HK-2 (cell line): ENCODE results near the gene UPF1.
"Not testable (repeated sequence)": the region's sequence is repeated elsewhere in the genome, so short reads cannot be mapped to it uniquely, and the experiment has no call there.

ENCODE experiments used
- DNase-seq: peaks from one replicate; pipeline ENCODE4 v3.0.0-alpha.2; 2018; ENCODE audit not compliant: unreplicated experiment

The UPF1 gene

DNA sequence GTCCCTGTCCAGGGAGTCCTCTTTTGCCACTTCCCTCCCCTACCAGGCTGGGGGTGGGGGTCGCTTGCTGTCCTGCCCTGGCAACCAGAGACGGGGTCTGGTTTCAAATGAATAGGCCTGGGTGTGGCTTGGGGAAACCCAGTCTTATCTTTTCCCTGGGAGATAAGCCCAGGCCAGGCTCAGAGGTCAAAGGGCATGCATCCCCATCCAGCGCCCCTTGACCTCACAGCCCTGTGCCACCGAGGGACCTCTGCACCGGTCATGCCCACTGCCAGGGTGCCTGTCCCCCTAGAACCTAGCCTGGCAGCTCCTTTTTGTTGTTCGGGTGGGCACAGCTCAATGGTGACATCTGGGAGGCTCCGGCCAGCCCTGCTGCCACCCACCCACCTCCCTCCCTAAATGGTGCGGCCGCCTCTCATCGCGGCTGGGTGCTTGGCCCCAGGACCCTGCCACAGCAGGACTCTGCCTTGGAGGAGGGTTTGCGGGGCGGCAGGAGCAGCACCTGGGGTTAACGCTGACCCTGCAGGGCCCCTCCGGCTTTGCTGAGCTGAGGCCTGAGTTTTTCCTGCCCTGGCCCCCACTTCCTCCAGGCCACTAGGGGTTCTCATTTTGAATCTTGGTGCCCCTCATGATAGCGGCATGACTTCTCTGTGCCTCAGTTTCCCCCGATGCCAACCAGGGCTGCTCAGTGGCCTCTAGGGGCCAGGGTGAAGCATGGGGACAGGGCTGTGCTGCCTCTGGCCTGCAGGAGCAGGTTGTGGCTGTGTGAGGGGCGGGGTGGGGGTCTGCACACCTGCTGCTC lies 67.0 kb downstream of the UPF1 start:
- DNase-seq, result no peak

DNA sequence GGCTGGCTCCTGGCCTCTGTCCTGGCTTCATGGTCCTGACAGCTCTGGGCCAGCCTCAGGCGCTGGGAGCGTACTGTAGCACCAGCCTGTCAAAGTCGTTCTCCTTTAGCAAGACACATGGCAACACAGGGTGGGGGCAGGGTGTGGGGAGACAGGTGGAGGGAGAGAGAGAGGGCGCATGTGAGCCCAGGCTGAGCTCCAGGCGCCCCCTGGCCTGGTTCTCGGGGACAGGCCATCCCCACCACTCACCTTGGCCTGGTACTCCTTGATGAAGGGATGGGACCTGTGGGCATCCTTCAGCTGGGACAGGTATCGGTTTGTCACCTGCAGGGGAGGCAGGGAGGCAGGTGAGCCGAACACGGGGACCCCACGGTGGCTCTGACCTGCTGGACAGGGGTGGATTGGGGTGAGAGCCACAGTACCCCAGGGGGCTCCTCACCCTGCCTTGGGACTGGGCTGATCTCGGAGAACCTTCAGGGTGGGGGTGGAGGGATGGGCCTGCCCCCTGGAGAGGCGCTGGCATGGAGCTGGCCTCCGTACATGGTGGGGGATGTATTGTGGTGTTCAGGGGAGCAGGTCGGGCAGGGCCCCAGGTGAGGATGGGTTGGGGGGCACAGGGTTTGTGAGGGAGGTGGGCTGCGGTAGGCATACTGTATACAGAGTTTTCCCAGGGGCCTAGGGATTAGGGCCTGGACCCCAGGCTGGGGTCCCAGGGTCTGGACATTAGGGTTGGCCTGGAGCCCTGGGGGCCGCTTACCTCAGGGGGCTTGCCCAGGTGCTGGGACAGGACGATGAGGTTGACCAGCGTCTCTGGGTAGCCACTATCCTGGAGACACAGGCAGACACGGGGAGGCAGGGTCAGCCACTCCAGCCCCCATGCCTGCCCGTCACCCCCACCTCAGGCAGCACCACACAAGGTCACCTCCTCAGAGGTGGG lies 68.1 kb downstream of the UPF1 start:
- no peak for DNase-seq

DNA sequence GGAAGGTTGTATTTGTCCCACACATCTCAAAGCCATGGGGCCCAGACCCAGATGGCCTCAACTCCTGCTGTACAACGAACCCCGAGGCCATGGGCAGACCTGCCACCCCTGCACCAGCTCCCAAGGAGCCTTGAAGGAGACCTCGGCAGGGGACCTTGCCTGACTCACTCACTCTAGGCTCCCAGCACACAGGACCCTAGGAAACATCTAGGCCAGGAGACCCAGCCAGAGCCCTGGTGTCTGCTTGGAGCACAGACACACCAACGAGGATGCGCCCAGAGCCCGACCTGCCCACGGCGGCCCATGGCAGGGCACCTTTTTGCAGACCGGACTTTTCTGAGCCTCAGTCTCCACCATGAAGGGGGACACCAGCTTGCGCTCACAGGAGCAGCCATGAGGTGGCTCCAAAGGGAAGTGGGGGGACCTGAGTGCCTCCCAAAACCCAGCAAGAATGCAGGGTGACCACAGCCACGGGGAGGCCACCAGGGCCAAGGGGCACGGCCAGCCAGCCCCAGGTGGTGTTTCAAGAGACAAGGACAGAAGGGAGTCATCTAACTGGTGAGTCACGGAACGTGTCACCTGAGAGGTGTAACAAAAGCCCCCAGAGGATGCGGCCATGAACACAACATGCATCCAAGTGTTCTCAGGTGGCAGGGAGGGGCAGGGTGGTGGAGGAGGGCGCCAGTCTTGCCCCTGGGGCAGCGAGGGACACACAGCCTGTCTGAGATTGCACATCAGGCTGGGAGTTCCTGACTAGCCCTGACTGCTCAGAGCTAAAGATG lies 69.1 kb downstream of the UPF1 start:
- DNase-seq, result no peak

DNA sequence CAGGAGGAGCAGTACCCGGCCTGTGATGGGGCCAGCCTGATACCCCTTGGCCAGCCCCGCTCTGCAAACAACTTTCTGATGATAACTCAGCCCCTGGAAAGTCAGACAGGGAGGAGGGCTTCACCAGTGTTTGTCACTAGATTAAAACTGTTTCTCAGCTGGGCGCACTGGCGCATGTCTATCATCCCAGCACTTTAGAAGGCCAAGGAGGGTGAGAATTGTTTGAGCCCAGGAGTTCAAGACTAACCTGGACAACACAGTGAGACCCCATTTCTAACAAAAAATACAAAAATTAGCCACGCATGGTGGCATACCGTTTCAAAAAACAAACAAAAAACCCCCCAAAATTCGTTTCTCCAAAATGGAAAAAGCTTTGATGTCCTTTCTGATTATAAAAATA lies 69.7 kb downstream of the UPF1 start:
- no peak for DNase-seq

DNA sequence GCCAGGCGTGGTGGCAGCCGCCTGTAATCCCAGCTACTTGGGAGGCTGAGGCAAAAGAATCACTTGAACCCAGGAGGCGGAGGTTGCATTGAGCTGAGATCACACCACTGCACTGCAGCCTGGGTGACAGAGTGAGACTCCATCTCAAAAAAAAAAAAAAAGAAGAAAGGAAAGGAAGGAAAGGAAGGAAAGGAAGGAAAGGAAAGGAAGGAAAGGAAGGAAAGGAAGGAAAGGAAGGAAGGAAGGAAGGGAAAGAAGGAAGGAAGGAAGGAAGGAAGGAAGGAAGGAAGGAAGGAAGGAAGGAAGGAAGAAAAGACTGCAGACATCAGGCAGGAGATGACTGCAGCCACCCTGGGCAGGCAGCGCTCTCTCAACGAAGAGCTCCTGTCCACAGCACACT lies 70.8 kb downstream of the UPF1 start:
- DNase-seq, result not testable (repeated sequence)

DNA sequence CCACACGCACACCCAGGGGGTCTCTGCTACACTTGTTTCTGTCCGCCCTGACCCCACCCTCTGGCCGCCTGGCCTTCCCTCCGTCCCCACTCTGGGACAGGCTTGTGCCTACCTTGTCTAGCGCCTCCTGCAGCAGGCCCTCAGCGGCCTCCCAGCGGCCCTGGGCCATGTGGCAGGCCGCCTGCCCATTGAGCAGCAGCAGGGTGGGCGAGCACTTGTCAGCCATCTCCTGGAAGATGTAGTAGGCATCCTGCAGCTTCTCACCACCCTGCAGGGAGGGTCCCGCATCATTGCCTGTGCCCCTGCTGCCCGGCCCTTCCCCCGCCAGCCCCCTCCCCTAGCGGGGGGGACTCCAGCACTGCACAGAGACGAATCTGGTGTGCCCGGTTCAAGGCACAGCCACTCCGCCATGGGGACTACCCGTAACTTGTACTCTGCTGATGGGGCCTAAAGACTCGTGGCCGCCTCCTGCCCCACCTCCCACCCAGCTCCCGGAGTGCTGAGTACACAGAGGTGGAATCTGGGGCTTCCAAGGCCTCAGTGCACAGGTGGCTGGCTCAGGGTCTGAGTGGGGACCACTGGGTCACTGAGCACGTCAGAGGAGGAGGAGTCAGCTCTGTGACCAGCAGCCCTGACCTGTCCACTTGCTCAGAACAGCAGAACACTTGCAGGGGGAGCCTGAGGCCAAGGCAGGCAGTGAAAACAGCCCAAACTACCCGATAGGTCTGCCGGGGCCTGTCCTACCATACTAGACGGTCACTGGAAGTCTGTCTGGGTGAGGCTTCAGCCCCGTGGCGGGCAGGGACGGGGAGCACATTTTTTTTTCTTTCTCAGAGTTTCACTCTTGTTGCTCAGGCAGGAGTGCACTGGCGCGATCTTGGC lies 71.6 kb downstream of the UPF1 start:
- no peak for DNase-seq

DNA sequence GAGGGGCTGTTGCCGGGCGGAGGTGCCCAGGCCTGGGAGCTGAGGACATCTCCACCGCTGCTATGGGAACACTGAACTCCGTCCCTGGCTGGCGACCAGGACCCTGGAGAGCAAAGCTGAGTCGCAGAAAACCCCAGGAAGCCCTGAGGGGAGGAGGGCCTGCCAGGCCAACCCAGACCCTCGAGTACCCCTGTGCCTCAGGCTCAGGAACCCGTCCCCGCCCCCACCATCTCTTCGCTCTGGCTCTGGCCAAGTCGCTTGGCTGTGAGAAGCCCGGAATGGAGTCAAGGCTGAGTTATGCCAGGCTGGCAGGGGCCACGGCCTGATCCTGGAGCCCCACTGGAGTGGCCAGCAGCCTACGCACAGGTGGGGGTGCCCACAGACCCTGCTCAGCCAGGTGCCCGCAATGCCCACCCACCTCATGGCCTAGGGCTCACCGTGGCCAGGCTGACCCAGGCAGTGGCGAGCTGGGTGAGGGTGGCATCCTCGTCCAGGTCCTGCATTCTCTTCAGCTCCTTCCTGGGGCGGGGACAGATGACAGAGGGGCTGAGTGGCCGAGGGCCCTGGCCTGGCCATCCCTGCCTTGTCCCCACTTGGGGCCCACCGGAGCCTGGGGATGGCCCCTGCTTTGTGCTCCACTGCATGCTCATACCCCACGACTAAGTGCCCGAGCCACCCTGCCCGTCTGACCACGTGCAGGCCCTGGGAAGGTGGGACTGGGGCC lies 72.7 kb downstream of the UPF1 start:
- no peak for DNase-seq

DNA sequence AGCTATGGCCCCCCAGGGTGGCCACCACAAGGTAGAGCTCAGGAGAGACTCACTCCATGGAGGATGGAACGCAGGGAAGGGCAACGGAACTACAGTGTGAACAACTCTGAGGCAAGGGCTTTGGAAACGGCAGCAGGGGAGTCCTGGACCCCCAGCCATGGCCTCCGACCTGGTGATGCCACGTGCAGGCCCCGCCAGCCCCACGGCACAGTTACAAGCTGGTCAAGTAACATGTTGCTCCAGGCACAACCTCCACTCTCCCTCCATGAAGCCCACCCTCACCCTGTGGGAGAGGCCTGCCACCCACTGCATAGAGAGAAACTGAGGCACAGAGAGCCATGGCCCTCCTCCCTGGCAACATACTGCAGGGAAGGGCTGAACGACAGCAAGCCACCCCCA lies 73.3 kb downstream of the UPF1 start:
- no peak for DNase-seq

DNA sequence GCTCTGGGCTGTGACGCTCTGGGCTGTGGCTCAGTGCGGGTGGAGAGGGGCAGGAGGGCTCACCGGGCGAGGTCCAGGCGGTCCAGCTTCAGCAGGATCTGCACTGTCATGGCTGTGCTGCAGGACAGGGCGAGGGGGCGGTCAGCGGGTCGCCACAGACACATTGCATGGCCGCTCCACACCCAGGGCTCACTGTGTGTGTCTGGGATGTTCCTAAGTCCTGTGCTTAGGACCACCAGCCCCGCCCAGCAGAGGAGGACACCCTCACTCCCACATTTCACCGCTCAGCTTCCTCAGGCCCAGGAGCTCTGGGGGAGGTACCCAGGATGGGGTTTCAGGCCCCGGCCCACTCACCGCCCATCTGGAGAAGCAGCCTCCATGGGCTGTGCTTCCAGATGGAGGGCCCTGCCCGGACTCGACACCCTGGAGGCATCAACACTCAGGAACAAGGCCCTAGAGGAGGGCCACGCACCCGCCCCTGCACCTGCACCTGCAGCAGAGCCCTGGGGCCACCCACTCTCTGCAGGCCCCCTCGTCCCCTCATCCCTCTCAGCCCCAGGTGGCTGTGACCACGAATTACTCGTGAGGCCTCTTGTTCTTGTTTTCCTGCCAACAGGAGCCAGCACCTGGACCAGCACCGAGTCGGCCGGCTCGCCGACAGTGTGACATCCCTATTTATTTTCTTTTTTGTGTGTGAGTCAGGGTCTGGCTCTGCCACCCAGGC lies 73.9 kb downstream of the UPF1 start:
- no peak for DNase-seq

DNA sequence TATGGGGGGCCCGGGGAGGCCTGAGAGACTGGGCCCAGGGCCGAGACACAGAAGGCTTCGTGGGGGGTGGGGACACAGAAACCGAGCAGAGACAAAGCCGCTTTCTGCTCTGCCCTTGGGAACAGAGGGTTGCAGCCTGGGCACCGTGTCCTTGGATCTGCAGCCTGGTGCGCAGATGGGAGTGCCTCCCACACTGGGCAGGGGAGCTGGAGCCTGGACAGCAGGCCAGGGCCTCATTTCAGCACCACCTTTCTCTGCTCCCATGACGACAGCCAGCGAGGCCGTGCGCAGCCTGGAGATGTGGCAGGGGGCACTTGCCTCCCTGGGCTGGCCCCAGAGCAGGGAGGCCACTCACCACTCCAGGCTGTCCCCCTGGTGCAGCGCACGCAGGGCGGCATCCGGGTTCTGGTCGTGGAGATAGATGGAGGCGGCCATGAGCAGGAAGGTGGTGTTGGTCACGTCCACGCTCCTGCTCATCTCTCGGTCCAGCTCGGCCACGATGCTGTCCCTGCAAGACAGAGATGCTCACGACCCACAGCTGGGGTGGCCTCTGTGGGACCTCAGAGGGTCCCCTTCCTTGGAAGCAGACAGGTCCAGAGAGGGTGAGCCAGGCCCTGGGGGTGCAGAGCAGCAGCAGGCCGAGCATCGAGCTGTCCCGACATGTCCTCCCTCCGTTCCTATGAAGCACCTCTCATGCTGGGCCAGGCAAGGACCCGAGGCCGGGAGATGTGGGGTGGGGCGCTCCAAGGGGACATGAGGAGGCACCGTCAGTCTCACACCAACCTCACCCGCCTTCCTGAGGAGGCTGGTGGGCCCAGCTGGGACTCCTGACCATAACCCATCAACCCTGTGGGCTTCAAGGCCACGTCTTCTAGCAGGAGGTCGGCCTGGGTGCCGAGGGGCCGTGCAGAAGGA lies 75.1 kb downstream of the UPF1 start:
- DNase-seq, result no peak

DNA sequence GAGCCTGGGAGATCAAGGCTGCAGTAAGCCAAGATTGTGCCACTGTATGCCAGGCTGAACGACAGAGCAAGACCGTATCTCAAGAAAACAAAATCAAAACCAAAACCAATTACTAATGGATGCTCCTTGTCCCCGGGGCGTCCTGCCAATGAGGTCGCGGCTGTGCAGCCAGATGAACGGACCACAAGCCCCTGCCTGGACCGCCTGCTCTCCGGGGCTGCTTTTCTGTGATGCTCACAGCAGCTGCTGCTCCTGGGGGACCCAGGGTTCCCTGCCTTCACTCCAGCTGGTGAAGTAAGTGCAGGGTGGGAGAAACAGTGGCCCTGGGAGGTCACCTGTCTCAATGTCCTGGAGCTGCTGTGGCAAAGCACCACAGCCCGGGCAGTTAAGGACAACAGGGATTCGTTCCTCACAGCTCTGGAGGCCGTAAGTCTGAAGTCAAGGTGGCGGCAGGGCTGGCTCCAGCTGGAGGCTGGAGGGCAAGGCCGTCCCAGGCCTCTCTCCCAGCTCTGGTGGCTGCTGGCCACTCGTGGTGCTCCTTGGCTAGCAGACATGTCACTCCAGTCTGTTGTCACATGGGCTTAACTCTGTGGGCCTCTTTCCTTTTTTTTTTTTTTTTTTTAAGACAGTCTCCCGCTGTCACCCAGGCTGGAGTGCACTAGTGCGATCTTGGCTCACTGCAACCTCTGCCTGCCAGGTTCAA lies 77.3 kb downstream of the UPF1 start:
- no peak for DNase-seq

DNA sequence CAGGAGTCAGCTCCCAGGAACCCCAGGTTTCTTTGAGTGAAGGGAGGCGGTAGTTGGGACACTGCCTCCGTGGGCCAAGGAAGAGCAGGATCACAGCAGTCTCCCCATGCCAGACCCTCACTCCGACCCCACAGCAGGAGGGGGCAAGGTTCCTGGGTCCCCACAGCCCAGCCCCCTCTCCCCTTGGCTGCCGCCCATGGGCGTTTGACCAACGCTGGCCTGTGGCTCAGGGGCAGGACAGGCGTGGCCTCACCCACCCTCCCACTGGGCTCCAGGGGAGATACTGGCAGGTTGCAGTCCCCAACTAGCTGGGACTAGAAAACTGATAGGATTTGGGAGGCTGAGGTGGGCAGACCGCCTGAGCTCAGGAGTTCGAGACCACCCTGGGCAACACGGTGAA lies 78.3 kb downstream of the UPF1 start:
- DNase-seq, result no peak

DNA sequence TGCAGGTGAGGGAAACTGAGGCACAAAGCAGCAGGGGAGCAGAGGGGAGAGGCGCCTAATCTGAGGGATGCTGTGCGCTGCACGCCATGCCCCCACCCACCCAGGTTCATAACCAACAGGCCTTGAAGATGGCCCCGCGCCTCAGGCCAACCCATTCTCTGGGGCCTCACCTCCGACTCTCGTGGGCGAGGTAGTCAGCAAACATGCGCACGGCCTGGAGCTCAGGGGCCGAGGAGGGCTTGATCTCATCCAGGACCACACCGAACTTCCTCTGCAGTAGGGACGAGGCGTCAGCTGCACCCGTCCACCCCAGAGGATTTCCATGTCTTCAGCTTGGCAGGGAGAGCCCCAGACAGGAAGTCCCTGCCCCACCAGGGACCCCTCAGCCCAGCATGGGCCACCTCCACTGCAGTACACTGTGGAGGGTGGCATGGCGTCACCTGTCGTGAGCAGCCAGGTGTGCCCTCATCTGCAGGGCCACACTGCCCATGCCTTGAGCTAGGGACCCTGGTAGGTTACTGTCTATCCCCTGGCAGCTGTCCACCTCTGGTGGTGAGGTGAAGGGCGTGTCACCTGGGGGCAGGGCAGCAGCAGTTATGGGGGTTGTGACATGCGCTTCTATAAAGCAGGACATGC lies 79.2 kb downstream of the UPF1 start:
- DNase-seq, result no peak

DNA sequence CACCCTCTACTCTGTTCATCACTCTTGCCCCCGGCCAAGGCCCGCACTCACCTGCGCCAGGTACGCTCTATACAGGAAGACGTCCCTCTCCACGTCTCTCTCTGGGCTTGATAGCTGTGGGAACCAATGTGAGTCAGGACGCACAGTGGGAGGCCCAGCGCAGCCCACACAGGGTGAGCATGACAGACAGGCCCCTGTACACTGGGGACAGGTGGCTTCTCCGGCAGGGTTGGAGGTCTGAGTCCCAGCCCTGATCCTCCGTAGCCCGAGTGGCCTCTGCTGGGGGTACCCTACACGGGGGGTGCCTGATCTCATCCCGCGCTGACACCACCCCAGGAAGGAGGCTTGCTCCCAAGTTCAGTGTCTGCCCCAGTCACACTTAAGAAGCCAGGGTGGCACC lies 81.2 kb downstream of the UPF1 start:
- DNase-seq, result no peak

DNA sequence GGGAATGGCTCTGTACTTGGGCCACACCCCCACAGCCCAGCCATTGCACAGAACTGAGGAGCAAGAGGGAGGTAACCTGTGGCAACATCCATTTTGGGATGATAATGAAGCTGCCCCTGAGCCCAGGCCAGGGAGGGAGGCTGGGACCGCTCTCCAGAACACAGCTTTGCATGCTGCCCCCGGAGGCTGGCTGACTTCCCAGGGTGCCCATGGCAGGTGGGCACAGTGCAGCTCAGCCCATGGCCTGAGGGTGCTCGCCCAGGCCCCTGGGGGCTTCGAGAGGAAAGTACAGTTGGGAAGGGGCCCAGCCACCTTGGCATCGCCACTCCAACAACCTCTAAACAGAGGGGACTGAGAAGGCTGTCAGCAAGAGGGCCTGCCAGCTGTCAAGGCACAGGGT lies 81.7 kb downstream of the UPF1 start:
- DNase-seq, result no peak

DNA sequence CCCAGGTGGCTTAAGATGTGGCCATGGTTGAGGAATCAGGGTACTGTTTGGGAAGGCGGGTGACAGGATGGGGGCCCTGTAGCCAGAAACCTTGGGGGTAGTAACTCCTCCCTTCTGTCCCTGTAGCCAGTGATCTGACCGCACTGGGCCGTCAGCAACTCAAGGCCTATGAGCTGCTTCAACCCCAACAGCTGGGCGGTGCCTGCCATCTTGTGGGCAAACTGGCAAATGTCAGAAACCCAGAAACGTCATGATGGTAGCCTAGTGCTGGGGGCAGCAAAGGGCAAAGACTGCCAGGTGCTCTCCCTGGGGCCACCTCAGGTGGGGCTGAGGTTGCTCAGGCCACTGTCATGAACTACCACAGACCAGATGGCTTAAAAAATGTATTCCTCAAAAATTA lies 83.9 kb downstream of the UPF1 start:
- no peak for DNase-seq

DNA sequence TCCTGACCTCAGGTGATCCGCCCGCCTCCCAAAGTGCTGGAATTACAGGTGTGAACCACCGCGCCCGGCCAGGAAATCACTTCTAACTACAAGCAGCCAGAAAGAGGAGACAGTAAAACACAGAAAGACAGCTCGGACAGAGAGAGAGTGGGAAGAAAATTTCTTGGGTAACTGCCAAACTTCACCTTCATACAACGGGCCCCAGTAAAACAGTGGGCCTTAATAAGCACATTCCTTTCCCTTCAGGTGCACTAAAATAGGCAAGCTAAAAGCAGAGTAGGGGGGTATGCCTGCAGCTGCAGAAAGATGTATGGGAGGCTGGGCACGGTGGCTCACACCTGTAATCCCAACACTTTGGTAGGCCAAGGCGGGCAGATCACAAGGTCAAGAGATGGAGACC lies 85.8 kb downstream of the UPF1 start:
- not testable (repeated sequence) for DNase-seq
